Fibroblast of peridontal ligament (primary cell): ENCODE data around the gene TUBB4A.
A peak's percentile ranks its signal among the peaks of the same experiment; 100 is the strongest.
"Not testable (repeated sequence)": the region's sequence is repeated elsewhere in the genome, so short reads cannot be mapped to it uniquely, and the experiment has no call there.

Source experiments
- DNase-seq: peaks from one replicate; pipeline ENCODE4 v3.0.0-alpha.2; 2010; ENCODE audit errors: extremely low read depth

Gene TUBB4A

GRCh38 chr19:6524311-6524710 is 22.2 kb upstream of the TUBB4A start:
- no peak for DNase-seq

GRCh38 chr19:6522712-6523111 is 20.6 kb upstream of the TUBB4A start:
- DNase-seq = no peak

GRCh38 chr19:6521718-6522646 is 19.9 kb upstream of the TUBB4A start:
- DNase-seq = no peak

- peak; percentile 64 for DNase-seq
Observed at GRCh38 chr19:6519289-6519688, 17.2 kb upstream of the TUBB4A start.

- no peak for DNase-seq
Observed at GRCh38 chr19:6518145-6518911, 16.2 kb upstream of the TUBB4A start.

- DNase-seq = peak; percentile 49
Observed at GRCh38 chr19:6516659-6517291, 14.7 kb upstream of the TUBB4A start.

GRCh38 chr19:6516018-6516658 is 14.0 kb upstream of the TUBB4A start:
- DNase-seq = peak; percentile 34

GRCh38 chr19:6514926-6515544 is 12.9 kb upstream of the TUBB4A start:
- DNase-seq = no peak

- no peak for DNase-seq
Observed at GRCh38 chr19:6514089-6514488, 12.0 kb upstream of the TUBB4A start.

GRCh38 chr19:6510618-6511017 is 8.5 kb upstream of the TUBB4A start:
- DNase-seq = no peak

GRCh38 chr19:6509118-6509971 is 7.2 kb upstream of the TUBB4A start:
- no peak for DNase-seq

GRCh38 chr19:6508028-6508771 is 6.1 kb upstream of the TUBB4A start:
- DNase-seq = not testable (repeated sequence)

GRCh38 chr19:6503407-6504201 is 1.5 kb upstream of the TUBB4A start:
- DNase-seq = no peak

- no peak for DNase-seq
Observed at GRCh38 chr19:6500837-6501739, 1.0 kb downstream of the TUBB4A start.

- DNase-seq = no peak
Observed at GRCh38 chr19:6499052-6499790, 2.9 kb downstream of the TUBB4A start.

GRCh38 chr19:6498294-6499036 is 3.6 kb downstream of the TUBB4A start:
- no peak for DNase-seq
